ENCODE results near the gene SEMA3C.
A peak's percentile ranks its signal among the peaks of the same experiment; 100 is the strongest.

SEMA3C gene

GRCh38 chr7:80924090-80924489 lies 5.2 kb upstream of the SEMA3C start:
- DNase-seq = no peak

GRCh38 chr7:80923211-80923612 lies 4.4 kb upstream of the SEMA3C start:
- no peak for DNase-seq

- DNase-seq = no peak
These were observed 3.6 kb upstream of the SEMA3C start for GRCh38 chr7:80922253-80923049.

GRCh38 chr7:80921130-80921529 lies 2.3 kb upstream of the SEMA3C start:
- no peak for DNase-seq

- DNase-seq = no peak
These were observed 452 bp downstream of the SEMA3C start for GRCh38 chr7:80918399-80918798.

- no peak for DNase-seq
These were observed 1.8 kb downstream of the SEMA3C start for GRCh38 chr7:80916770-80917741.

- no peak for DNase-seq
These were observed 8.6 kb downstream of the SEMA3C start for GRCh38 chr7:80910228-80910627.

- DNase-seq = no peak
These were observed 10.5 kb downstream of the SEMA3C start for GRCh38 chr7:80908360-80908797.

- DNase-seq = no peak
These were observed 11.2 kb downstream of the SEMA3C start for GRCh38 chr7:80907612-80908011.

GRCh38 chr7:80907141-80907601 lies 11.7 kb downstream of the SEMA3C start:
- no peak for DNase-seq

- DNase-seq = no peak
These were observed 13.5 kb downstream of the SEMA3C start for GRCh38 chr7:80905334-80905733.

- DNase-seq = no peak
These were observed 16.0 kb downstream of the SEMA3C start for GRCh38 chr7:80902716-80903308.

- no peak for DNase-seq
These were observed 16.8 kb downstream of the SEMA3C start for GRCh38 chr7:80902019-80902418.

GRCh38 chr7:80900583-80901576 lies 18.0 kb downstream of the SEMA3C start:
- no peak for DNase-seq

GRCh38 chr7:80896906-80897598 lies 21.8 kb downstream of the SEMA3C start:
- DNase-seq = no peak

GRCh38 chr7:80895056-80895455 lies 23.8 kb downstream of the SEMA3C start:
- peak; percentile 65 for DNase-seq

- no peak for DNase-seq
These were observed 27.6 kb downstream of the SEMA3C start for GRCh38 chr7:80891259-80891544.

- DNase-seq = no peak
These were observed 28.2 kb downstream of the SEMA3C start for GRCh38 chr7:80890426-80891258.

GRCh38 chr7:80889525-80889924 lies 29.3 kb downstream of the SEMA3C start:
- no peak for DNase-seq

- DNase-seq = no peak
These were observed 33.1 kb downstream of the SEMA3C start for GRCh38 chr7:80885757-80886156.

Data from MV-4-11 (cell line).